Activated CD4-positive, alpha-beta T cell treated with anti-CD3 and anti-CD28 coated beads, Interleukin-2, amount 50 U/mL, for 24 hours (primary cell): ENCODE data around the gene PKD1L1.

Experiments used
- DNase-seq, 2 donors: peaks; one replicate each; pipeline ENCODE4 v3.0.0-alpha.2; 2020; ENCODE audit warnings: low read depth in 1 of 2, low spot score in 1 of 2

Gene PKD1L1

GRCh38 chr7:47905076-47905920 is 43.0 kb downstream of the PKD1L1 start:
- no peak for DNase-seq

DNA sequence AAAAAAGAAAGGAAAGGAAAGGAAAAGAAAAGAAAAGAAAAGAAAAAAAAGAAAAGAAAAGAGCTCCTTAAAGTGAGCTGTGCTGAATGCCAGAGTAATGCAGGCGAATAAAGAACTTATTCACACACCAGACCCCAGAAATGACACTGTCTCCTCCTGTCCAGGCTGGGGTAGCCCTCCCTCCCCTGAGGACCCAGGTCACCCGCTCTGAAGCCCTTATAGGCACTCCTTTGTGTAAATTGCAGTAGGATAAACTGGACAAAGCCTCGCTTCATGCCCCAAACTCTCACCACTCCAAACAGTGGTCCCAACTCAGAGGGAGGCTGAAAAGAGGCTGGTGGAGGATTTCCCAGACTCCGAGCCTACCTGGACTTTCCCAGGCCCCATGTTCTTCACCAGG is 46.3 kb downstream of the PKD1L1 start:
- no peak for DNase-seq

- DNase-seq = no peak
These were observed 46.7 kb downstream of the PKD1L1 start for GRCh38 chr7:47901542-47901941.

- DNase-seq = no peak
These were observed 50.4 kb downstream of the PKD1L1 start for GRCh38 chr7:47897831-47898230.

DNA sequence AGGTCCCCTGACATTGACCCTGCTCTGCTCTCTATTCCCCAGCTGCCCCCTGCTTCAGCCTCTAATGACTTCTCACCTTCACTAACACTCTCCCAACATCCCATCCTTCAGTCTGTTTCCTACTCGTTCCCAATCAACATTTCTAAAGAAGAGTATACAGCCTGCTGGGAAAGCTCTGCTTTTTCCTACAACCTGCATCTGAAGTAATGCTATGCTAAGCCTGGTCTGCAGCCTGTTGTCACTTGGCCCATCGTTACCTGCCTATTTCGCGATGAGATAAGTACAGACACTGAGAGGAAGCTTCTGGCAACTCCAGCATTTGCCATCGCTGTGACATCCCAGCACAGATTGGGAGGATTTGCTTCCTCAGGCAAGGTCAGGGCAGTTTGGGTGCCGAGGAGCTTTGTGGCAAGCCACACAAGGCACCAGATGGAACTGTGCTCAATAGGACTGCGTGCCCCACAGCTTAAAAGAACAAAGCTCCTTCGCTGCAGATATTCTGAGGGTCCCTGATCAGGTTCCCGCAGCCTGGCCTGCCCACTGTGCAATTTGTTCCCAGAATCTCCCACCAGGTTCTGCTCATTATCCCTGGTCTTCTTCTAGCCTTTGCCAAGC is 51.4 kb downstream of the PKD1L1 start:
- DNase-seq = no peak

GRCh38 chr7:47895026-47895425 is 53.2 kb downstream of the PKD1L1 start:
- no peak for DNase-seq

DNA sequence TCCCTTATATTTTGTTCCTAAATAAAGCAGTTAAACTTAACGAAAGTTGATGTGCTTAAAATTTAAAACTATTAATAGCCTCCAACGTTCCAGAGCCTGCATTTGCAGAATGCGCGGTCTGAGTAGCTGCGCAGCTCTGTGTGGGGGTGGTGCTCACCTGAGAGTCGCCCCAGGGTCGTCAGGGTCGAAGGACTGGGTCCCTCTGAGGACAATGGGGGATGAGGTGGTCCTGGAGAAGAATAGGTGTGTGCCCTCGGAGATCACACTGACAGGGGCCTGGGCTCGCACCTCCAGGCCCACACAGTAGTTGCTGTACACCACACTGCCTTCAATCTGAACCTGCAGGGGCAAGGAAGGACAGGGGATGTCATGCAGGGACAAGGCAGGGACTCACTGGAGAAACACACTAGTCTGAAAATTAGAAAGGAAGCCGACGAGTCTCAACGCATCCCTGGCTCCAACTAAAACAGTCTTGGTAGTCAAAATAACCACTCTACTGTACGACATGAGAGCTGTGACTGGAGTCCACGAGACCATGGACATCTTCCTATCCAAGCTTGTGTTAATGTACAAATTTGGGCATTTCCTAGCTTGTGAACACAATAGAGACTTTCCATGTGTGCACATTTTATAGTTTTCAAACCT is 54.4 kb downstream of the PKD1L1 start:
- no peak for DNase-seq

DNA sequence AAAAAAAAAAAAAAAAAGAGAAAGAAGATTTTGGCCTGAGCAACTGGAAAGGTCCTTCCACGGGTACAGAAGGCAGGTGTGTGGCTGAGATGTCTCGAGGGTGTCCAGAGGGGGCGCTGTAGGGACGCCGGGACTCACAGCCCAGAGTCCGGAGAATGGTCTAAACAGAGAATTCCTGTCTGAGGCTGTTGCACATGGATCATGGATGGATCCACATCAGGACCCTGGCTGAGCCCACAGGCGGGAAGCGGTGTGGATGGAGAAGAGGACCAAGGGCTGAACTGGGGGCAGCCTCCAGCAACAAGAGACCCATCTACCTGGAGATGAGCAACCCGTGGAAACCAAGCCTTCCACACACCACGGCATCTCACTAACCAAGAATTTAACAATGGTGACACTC is 55.0 kb downstream of the PKD1L1 start:
- no peak for DNase-seq

DNA sequence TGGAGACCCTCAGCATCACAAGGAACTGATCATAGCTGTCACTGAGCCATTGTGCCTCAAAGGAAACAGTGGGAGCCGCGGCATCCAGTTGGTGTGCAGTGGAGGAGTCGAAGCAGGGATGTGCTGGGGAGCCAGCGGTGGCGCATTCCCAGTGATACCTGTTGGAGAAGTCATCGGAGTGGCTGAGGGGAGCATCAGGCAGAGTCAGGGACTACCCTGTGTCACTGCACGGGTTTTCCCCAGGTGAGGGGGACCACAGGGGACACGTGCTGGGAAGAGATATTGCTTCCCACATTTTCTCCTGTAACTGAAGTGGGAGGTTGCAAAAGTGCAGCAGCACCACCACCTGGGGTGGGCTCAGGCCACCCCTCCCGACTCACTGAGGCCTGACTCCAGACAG is 57.7 kb downstream of the PKD1L1 start:
- no peak for DNase-seq

- DNase-seq = no peak
These were observed 58.1 kb downstream of the PKD1L1 start for GRCh38 chr7:47890125-47890524.

DNA sequence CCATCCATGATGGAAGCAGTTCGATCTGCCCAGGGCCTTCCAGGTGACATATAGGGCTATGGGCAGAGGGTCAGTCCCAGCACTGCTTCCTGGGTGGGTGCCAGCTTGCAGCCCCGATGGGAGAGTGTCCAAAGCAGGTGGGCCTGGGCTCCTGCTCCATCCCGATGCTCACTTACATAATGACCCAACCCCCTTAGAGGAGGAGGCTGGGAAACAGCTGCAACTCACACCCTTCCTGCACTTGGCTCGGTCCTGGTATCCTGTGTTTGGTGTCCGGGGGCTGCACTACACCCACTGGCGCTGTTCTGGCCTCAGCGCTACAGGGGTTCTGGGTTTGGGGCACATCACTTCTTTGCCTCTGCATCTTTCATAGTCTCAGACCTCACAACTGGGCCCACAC is 58.5 kb downstream of the PKD1L1 start:
- no peak for DNase-seq

GRCh38 chr7:47888371-47889265 is 59.6 kb downstream of the PKD1L1 start:
- no peak for DNase-seq

- DNase-seq = no peak
These were observed 61.1 kb downstream of the PKD1L1 start for GRCh38 chr7:47887016-47887640.

DNA sequence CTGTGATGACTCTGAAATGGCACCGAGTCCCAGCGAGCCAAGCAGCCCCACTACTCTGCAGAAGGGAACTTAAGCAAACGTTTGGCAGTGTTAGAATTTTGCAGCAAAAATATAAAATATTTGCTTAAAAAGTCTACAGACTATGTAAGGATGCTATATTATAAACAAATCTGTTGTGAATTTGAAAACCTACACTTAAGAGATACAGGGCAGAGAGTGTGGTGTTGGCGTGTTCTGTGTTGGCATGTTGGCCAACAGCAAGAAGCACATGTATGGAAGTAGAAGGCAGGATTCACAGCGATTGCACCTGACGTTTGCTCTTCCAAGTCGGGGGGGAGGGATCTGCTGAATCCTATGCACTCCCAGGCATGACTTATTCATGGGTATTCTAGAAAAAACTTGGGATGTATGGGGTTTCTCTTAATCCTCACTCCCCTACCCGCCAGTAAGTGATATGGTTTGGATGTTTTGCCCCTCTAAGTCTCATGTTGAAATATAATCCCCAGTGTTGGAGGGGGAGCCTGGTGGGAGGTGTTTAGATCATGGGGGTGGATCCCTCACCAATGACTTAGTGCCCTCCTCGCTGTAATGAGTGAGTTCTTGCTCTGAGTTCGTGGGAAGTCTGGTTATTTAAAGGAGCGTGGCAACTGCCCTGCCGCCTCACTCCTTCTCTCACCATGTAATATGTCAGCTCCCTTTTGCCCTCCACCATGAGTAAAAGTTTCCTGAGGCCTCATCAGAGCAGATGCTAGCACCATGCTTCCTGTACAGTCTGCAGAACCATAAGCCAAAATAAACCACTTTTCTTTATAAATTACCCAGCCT is 62.1 kb downstream of the PKD1L1 start:
- no peak for DNase-seq

DNA sequence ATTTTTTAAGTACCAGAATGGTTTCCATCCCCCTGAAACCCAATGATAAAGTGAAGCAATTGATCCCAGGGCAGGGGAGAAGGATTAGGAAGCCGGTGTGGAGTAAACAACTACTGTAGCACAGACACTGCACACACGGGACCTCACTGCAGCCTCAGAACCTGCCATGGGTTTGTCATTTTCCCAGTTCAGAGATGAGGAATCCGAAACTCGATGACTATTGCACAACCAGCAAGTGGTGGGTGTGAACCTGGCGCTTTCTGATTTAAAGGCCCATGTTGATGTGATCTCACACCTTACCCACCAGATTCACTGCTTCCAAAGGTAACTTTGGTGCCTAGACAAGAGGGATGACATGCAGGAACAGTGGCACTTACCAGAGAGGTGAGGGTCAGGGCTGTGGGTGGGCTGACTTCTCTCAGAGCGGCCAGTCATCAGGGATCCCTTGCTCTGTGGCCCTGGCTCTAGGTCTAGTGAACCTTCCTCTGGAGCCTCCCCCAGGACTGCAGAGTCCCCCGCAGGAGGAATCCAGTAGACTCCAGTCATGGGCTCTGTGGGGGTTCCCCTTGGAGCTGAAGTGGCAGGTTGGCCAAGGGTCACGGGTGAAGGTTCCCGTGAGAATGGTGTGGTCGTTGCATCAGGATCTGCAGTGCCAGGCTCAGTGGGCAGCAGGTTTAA is 62.8 kb downstream of the PKD1L1 start:
- DNase-seq = no peak

- no peak for DNase-seq
These were observed 63.6 kb downstream of the PKD1L1 start for GRCh38 chr7:47884675-47885074.

DNA sequence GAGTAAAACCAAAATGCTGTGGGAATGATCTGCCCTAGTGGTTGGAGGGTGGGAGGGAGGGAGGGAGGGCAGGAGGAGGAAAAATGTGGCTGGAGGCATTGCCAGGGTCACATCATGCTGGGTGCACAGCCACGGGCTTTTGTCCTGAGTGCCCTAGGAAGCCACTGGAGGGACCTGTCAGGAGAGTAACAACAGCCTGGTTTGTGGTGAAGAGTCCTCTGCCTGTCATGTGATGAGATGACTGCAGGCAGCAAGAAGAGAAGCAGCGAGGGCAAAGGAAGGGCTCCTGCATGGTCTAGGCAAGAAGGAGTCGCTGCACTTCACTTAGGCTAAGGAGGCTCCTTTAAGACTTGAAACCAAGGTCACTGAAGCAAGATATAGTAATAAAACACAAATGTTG is 65.6 kb downstream of the PKD1L1 start:
- no peak for DNase-seq

DNA sequence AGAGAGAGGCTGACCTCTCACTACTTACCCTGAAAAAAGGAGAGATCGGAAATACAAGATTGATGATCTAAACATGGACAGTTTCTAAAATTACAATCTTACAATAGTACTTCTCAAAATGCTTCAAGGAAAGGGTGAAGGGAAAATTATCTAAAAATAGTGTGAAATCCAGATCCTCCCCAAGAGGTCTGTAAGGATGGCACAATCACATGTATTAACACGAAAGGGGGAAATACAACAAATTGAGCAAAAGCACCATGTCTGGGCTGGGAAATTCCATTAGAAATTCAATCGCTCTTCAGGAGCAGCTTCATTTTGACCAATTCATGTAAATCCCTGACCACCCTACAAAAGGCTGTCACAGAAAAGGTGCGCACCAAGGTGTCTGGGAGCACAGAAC is 67.0 kb downstream of the PKD1L1 start:
- DNase-seq = no peak

- no peak for DNase-seq
These were observed 69.6 kb downstream of the PKD1L1 start for GRCh38 chr7:47878662-47879061.
